NCI-H2227 treated with DMSO at 0.1 percent for 48 hours (cell line): Measurements from ENCODE around the gene GAS7.

ENCODE experiments used
- DNase-seq: peaks from one replicate; lab custom pipeline; 2025; lab: John Stamatoyannopoulos, UW

The GAS7 gene

DNA sequence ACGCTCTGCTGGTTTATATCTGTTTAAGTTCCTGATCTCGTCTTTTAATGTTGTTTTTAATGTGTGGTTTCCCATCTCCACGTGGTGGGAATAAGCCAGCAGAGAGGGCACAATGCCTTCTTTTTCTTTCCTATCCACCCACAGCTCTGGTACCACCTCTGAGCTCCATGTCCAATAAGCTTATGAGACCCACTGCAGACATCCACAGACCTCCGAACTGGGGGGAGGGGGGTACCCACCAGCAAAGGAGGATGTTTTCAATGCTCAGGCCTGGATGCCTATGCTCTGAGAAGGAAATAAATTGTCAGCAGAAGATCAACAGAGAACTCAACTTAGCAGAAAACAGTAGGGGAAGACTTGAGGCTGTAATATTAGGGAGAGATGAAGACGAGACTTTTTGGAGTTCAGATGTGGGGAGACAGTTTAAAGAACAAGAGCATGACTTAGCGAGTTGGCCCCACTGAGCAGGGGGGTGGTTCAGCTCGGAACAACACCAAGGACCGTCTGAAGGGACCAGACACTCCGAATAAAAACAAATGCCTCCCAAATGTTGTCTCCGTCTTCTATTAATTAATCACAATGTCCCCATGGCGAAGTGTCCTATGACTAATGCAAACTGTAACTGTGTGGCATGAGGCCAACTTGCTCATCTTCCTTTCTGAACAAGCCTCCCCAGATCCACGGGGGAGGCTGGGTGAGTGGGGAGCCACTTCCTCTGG, 62.7 kb downstream of the GAS7 start:
- DNase-seq: no peak

GRCh38 chr17:10130677-10131076, 67.7 kb downstream of the GAS7 start:
- no peak for DNase-seq

- DNase-seq: no peak
Measured at GRCh38 chr17:10130263-10130662, 68.1 kb downstream of the GAS7 start.

GRCh38 chr17:10127819-10128425, 70.5 kb downstream of the GAS7 start:
- no peak for DNase-seq

DNA sequence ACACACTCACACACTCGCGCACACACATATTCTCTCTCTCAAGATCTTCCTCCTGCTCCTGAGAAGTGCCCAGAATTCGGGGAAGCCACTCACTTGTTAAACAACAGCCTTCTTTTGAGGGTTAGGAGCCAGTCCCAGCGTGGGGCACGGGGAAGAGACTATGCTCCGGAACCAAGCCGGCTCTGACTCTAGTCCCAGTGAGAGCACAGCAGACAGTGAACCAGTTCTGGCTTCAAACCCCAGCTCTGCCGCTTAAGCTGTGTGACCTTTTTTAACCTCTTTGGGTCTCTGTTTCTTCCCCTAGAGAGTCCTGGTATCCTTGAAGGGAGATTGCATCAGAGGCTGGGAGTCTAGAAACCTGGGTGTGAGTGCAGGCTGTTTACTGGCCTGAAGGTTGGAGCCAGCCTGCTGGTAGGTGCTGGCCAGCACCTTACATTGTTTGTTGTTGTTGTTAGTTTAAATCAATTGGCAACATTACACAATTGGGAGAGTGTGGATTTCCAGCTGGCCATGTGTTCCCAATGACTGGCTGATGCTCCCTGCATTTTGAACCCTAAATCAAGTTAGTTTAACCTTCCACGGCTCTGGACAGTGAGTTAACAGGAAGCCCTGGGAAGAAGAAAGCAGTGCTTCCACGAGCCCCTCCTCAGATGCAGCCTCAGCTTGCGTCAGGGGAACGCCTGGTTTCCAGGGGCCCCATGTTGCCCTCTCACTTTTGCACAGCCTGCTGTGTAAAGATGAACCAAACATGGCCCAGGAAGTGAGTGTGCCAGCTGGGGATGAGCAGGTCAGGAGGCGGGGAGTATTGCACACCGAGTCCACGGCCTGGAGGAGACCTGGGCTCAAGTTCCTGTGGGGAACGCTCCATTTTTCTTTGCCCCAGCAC, 71.5 kb downstream of the GAS7 start:
- no peak for DNase-seq

DNA sequence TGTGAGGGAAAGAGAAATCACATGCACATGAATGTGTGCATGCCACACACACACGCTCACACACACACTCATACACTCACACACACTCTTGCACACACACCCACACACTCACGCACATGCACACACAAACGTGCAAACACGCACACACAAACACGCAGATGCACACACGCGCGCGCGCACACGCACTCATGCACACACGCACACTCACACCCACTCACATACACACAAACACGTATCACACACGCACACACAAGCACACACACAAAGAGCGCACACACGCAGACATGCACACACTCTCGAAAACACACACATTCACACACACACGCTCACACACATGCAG, 72.2 kb downstream of the GAS7 start:
- no peak for DNase-seq

DNA sequence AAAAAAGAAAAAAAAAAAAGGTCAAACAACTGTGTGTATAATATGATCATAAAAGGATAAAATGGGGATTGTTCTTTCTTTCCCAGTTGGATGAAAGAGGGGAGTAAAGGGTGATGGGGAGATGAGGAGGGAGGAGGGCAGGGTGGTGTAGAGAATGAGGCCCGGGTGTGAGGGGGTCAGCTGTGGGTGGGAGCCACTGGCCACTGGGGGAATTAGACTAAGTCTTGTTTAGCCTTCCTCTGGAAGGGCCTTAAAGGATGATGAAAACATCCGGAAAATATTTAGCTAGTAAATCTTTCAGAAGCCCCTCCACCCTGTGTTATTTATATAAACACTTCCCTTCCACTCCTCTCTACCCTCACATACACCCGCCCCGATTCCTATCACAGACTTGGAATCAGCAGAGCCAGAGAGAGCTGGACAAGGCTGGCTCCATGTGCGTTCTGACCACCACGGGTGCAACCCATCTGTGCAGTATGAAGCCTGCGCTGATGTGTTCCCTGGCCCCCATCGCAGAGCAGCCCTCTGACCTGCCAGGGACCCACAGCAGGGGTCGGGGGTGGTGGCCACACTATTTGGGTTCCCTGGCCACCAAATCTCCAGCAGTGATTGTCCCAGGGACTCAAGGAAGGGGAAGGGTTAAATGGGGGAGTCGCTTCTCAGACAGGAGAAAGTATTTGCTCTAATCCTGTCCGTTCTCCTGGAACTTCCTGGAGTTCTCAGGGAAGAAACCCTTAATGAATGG, 72.7 kb downstream of the GAS7 start:
- DNase-seq: no peak

DNA sequence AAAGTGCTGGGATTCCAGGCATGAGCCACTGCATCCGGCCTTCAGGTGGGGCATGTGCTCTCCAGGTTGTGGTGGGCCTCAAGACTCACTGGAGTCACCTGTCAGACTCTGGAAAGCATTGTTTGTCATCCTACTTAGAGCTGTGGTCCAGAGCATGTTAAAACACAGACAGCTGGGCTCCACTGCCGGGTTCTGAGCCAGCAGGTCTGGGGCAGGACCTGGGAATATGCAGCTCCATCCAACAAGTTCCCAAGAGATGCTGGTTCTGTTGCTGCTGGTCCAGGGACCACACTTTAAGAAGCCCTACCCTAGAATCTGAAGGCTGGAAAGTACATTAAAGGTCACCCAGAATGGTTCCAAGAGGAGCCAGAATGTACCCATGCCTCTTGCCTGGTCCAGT, 75.3 kb downstream of the GAS7 start:
- DNase-seq: no peak

GRCh38 chr17:10121971-10122707, 76.3 kb downstream of the GAS7 start:
- DNase-seq: no peak

DNA sequence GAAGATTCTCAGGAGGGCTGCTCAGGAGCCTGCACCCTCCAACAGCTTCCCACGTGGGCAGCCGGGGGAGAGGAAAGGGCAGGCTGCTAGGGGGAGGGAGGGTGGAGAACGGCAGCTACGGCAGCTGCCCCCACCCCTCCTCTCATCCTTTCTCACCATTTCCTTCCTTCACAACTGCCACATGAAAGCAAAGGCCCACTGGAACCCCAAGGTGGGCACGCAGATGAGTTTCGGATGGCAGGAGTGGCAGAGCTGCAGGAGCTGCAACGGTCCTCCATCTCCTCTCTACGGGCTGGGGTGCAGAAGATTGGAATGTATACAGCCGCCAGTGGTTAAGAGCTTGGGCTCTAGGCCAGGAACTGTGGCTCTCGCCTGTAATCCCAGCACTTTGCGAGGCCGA, 77.7 kb downstream of the GAS7 start:
- no peak for DNase-seq

- no peak for DNase-seq
Measured at GRCh38 chr17:10120109-10120485, 78.3 kb downstream of the GAS7 start.

- DNase-seq: no peak
Measured at GRCh38 chr17:10119203-10120108, 79.0 kb downstream of the GAS7 start.

DNA sequence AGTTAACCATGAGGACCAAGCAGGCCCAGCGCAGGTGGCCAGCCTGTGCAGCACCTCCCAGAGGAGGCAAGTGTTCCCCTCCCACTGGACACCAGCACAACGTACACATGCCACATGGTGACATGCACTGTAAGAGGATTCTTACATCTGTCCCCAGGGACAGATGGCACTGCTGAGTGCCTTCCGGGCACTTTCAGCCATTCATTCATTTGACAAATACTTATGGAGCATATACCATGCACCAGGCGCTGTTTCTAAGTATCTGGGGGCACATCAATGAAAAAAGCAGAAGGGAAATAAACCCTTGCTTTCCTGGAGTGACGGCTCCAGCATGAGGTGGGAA, 79.6 kb downstream of the GAS7 start:
- DNase-seq: no peak

GRCh38 chr17:10117581-10118001, 80.8 kb downstream of the GAS7 start:
- DNase-seq: no peak

- no peak for DNase-seq
Measured at GRCh38 chr17:10116753-10117420, 81.5 kb downstream of the GAS7 start.

DNA sequence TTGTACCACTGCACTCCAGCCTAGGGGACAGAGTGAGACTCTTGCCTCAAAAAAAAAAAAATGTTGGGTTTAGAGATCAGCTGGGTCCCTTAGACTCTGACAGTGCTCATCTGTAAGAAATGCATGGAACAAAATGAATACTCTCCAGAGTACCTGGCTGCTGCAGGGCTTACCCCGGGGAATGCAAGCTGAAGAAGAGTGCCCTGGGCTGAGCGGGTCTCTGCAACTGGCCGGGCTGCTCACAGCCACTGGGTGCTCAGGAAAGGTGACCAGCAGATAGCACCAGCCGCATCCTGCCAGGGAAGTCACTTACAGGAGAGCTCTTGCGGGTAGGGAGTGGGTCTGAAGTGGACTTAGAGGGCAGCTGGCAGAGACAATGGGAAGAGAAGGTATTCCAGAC, 82.1 kb downstream of the GAS7 start:
- no peak for DNase-seq

- DNase-seq: no peak
Measured at GRCh38 chr17:10115536-10115932, 82.9 kb downstream of the GAS7 start.

- no peak for DNase-seq
Measured at GRCh38 chr17:10114931-10115535, 83.4 kb downstream of the GAS7 start.

DNA sequence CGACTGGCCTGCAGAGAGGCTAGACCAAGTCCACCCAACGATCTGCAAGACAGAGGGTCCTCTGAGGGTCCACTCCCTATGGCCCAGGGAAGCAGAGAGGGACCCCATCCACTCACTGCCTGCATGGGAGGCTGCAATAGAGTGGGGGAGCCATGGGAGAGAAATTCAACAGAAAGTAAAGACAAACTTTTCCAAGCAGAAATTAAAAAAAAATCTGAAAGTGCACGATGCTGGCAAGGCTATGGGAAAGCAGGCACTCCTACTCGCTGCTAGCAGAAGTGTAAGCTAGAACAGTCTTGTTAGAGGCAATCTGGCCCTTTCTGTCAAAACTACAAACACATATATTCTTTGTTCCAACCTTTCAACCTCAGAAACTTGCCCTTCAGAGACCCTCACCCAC, 85.4 kb downstream of the GAS7 start:
- no peak for DNase-seq
